GM18505 (cell line): ENCODE measurements around the gene UPB1.

Experiments
- ATAC-seq: cut with Tn5 transposase; IDR thresholded peaks from one replicate; pipeline ENCODE4 v1.9.1; 2021; ENCODE audit not compliant: unreplicated experiment
- POLR2A ChIP-seq: IDR thresholded peaks from 4 replicates; pipeline ENCODE4 v1.6.1; 2011; ENCODE audit warnings: borderline replicate concordance; ENCODE audit not compliant: insufficient read depth, insufficient read length; ENCODE audit errors: extremely low read depth

UPB1 gene

DNA sequence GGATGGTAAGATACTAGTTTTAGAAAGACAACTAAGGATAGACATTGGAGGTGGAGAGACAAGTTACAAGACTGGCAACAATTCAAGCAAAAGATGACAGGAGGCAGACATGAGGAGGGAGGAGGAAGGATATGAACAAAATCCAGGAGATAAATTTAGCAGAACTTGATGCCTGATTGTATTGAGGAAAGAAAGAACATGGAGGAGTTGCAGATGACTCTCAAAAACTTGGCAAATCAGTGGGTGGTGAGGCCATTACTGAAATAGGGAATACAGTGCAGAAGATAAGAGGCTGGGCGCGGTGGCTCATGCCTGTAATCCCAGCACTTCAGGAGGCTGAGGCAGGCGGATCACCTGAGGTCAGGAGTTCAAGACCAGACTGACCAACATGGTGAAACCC lies 2.7 kb upstream of the UPB1 start:
- no peak for TF ChIP-seq POLR2A

DNA sequence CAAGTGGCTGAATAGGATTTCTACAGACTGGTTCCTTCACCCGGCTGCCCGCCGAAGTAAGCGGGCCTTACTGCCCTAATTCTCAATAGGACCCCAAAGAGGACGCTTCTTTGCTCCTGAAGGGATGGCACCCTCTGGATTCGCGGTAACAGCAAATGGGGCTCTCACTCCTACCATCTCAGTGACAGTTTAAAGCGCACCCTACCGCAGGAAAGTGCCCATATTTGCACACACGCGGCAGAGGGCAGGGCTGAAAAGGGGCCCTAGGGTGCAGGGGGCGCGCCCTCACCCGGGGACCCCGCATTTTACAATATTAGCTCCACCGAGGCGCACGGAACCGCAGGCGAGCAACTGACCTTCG lies 985 bp upstream of the UPB1 start:
- no peak for TF ChIP-seq POLR2A
- no peak for ATAC-seq

More for the DNA sequence above, 2.7 kb upstream of the UPB1 start:
- ATAC-seq, result no peak

DNA sequence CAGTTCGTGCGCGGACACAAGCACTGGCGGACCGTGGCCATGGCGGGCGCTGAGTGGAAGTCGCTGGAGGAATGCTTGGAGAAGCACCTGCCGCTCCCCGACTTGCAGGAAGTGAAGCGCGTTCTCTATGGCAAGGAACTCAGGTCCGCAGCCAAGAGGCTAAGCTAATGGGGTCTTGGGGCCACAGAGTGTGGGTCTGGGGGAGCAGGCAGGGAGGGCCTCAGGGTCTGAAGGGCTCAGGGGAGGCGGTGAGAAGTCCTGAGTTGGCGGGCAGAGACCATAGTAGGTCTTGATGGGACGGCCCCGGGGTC lies 188 bp downstream of the UPB1 start:
- TF ChIP-seq POLR2A, result no peak

DNA sequence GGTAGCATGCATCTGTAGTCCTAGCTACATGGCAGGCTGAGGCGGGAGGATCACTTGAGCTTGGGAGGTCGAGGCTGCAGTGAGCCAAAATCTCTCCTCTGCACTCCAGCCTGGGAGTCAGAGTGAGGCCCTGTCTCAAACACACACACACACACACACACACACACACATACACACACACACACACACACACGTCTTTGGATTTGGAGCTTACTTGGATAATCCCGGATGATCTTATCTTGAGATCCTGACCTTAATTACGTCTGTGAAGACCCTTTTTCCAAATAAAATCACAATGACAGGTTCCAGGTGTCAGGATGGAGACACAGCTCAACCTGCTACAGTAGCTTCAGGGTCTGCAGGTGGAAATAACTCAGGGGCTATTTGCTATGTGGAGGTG lies 1.1 kb downstream of the UPB1 start:
- no peak for TF ChIP-seq POLR2A
- ATAC-seq, result no peak

More for the DNA sequence above, 188 bp downstream of the UPB1 start:
- ATAC-seq, result no peak

DNA sequence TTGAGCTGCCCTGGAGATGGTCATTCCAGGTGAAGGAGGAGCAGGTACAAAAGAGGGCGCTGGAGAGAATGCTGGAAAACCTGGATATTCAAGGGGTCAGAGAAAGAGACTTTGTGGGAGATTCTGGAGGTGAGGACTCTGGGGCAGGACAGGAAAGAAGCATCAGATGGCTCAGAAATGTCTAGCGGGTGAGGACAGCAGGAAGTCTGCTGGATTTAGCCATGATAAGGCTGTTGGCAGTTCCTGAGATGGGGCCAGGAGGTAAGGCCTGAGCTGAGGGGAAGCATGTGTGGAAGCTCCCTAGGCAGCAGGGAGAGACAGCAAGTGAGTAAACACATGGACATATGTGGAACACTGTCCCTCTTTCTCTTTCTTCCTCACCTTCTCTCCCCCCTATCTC lies 1.5 kb downstream of the UPB1 start:
- ATAC-seq, result no peak
- no peak for TF ChIP-seq POLR2A

DNA sequence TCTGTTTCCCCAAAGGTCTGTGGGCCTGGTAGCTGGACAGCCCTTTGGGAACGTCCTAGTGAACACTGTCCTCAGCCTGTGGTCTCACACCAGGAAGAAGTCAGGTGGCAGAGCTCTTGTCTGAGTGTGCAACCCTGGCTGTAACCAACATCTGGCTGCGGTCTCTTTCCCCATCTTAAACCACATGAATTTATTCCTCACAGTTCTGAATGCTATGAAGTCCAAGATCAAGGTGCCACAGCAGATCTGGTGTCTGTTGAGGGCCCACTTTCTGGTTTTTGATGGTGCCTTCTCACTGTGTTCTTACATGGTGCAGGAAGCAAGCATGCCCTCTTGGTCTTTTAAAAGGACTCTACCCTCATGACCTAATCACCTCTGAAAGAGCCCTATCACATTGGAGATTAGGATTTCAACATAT lies 2.7 kb downstream of the UPB1 start:
- no peak for TF ChIP-seq POLR2A
- ATAC-seq, result no peak

DNA sequence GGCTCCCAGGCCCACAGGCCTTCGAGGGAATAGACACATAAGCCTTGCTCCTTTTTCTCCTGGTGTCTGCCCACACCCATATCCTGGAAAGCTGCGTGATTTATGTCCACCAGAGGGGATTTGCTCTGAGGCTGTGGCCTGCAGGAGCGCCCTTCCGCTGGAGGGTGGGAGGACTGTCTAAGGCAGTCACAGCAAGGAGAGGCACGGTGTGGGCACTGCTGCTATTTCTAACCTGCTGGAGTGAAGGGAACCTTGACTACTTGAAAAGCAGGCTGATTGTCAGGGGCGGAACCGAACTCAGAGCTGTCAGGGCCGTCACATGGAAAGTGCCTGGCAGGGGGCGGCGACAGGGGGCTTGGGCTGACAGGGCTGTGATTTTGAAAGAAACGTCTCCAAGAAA lies 3.7 kb downstream of the UPB1 start:
- no peak for ATAC-seq
- no peak for TF ChIP-seq POLR2A

DNA sequence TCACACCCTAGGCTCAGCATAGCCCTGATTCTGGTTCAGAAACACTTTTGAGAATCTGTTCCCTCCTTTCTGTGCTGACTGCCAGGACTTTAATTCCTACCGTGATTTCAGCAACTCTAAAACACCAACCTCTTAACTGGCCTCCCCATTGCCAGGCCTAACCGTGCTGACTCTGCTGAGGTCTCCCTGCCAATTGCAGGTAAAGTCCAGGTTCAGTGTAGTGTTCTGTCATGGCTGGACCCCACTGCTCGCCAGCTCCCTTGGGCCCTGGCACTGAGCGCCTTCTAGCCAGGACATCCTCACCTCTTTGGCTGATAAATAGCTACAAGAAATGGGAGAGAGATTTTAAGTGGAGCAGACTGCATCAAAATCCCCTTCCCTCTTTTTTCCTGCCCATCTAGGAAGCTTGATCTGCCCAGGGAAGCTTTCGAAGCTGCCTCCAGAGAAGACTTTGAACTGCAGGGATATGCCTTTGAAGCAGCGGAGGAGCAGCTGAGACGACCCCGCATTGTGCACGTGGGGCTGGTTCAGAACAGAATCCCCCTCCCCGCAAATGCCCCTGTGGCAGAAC lies 4.7 kb downstream of the UPB1 start:
- no peak for ATAC-seq

DNA sequence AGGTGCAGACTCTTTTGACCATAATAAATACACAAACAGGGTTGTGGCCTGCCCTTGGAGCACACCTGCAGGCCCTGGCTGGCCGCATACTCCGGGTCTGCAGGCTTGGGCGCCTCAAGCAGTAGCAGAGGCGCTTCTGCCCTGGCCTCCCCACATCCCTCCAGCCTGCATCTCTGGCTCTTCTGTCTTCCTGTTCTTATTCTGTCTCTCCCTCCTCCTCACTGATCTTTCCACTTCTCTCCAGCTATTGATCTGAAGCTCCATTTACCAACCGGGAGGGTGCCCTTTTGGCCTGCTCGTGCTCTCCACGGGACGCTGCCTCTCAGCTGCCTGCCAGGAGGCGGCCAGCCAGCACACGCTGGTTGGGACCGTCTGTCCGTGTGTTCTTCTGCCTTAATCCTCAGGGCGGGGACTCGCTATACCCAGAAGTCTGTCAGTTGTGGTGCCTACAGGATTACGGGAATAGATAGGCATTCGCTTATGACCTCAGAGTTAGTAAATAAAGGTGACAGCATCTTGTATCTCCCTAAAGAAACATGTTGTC lies 5.2 kb downstream of the UPB1 start:
- no peak for TF ChIP-seq POLR2A
- ATAC-seq, result no peak

More for the DNA sequence above, 4.7 kb downstream of the UPB1 start:
- no peak for TF ChIP-seq POLR2A

DNA sequence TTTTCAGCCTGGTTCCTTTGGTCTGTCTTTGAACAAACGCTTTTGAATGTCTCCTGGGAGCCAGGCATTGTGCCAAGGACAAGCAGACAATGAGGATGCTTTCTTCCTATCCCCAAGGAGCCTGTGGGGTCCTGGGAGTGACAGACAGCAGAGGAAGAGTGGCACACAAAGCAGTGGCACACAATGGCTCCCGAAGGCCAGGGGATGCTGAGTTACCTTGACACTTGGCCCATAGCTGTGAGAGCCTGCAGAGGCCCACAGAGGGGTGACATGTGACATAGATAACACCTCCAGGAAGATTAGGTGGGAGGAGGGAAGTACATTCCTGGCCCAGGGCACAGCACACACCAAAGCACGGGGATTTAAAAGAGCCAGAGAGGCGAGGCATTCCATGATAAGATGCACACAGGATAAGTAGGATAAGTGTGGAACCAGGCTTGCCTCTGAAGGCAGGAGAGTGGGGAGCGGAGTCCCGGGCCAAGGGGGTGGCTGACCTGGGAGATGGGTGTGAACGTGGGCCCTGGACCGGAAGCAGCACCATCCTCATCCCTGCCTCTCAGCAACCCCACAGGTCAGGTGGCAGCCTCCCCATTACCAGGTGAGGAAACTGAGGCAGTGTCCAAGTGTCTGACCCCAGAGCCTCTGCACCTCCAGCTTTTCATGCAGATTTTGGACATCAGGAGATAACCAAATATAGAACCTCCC lies 6.3 kb downstream of the UPB1 start:
- ATAC-seq, result no peak
- no peak for TF ChIP-seq POLR2A

DNA sequence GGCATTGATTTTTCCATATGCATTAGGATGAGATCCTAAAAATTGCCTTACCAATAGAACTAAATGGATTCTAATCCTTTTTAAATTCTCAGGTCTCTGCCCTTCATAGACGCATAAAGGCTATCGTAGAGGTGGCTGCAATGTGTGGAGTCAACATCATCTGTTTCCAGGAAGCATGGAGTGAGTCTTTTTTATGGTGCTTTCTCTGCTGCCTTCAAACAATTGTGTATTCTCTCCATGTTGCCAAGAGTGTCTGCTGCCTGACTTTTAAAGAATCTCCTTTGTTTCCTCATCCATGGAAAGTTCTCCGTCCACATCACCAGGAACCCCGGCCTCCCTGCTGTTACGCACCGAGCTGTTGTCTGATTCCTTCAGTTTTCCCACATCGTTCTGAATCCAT lies 6.9 kb downstream of the UPB1 start:
- no peak for ATAC-seq
- no peak for TF ChIP-seq POLR2A

DNA sequence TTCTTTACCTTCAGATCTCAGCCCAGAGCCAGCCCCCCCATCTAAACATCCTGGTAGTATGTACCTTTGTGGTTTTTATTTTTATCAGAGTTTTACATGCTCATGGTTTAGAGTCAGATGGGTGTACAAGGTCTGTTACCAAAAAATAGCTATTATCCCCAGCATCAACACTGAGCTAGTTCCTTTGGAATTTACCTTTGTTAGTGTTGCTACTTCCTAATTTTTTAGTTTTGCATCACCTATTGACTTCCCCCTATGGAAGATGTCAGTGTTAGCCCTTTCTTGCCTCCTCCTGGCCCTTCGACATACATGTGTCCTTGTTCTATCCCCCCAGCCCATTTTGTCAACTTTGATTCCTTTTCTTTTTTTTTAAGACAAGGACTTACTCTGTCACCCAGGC lies 7.4 kb downstream of the UPB1 start:
- ATAC-seq, result no peak

DNA sequence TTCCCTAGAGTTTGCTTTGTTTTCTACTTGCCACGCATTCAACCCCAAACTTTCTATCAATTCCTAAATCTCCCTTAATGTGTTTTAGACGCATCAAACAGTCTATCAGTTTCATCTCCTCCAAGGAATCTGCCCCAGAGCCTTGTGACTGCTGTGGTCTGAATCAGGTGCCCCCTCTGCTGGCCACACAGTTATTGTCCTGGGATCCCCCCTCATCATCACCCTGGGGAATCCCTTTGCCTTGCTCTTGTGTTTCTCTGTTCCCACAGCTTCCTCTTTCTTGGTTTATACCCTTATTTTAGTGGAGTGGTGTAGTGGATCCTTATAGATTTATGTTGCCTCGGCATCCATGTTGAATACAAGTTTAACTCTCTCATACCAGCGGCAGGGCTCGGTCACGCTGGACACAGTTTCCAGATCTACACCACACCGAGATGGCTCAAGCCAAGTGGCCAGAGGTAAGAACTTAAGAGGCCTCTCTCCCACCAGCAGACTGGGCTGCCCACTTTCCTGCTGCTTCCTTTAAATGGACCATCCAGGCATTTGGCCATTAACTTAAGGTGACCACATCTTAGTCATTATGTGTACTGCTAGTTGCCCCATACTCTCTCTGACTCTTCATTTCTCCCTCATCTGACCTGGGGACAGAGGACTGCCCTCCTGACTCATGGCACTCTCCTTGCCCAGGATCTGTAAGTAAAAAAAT lies 8.2 kb downstream of the UPB1 start:
- no peak for TF ChIP-seq POLR2A
- no peak for ATAC-seq

More for the DNA sequence above, 7.4 kb downstream of the UPB1 start:
- TF ChIP-seq POLR2A, result no peak

DNA sequence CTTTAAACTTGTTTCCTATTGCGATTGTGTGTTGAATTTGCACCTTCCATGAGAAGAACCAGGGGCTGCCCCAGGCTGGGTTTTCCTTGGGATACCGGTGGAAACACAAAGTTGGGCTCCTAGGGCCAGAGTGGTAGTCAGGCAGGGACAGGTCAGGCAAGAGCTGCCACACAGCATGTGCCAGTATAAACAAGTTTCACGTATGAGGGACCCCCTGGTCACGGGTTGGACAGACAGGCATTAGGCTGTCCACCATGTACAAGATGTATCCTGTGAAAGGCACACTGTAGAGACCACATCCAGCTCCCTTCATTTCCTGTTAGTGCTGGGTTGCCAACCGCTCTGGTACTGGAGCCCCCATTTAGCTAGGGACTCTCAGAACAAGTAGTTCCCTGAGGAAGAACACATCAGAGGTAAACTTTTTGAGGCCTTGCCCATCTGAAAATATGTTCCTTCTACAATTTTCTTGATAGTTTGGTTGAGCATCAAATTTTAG lies 8.8 kb downstream of the UPB1 start:
- no peak for ATAC-seq
- TF ChIP-seq POLR2A, result no peak
